ENCODE results near the gene C10orf53. TPM values are rescaled to one million over a fixed set of nuclear protein-coding genes. Genes with fewer than 3 reads are reported as not detected.

The C10orf53 gene
- total and polyA plus RNA-seq, 2 of the 4 experiments (the other 2 are of a cell fraction) = not detected

DNA sequence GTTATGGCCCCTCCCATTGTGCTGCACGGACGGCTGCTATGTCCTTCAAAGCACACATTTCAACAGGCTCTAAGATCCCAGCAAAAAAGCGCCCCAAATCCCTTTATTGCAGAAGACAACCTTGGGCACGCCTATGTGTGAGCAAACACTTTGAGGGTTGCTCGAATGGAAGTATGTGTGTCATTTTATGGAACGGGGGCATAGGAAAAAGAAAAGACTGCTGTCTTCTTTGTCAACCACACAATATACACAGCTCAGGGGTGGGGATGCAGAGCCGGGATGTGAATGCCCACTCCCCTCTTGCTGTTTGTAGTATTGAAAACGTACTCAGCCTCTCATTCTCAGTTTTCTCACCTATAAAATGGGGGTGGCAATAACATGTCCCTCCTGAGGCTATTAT lies 32.0 kb downstream of the C10orf53 start:
- no peak overlapping the region for H2BK120ac ChIP-seq (ENCODE audit: low read depth, low read length)
- H3K4ac ChIP-seq (ENCODE audit: low read depth, low read length) = no peak overlapping the region
- no peak overlapping the region for H2AK9ac ChIP-seq (replicated peaks; ENCODE audit: low read depth, low read length, poor library complexity)
- no peak overlapping the region for H3K56ac ChIP-seq (ENCODE audit: extremely low read depth, insufficient read depth, low read length)
- dilution Hi-C loops (cut with HindIII; ENCODE audit: low sequenced_read_pairs, unreplicated experiment) = no loop called here
- H2AK5ac ChIP-seq (ENCODE audit: low read depth, low read length) = no peak overlapping the region
- H2BK15ac ChIP-seq (ENCODE audit: low read depth, low read length) = no peak overlapping the region
- H2BK20ac ChIP-seq (ENCODE audit: low read depth, low read length) = no peak overlapping the region
- H3K18ac ChIP-seq (ENCODE audit: low read depth, low read length) = no peak overlapping the region
- H3K9me3 ChIP-seq (ENCODE audit: control insufficient read depth, insufficient read depth, low read length) = no peaks in the 10 kb centered on the region
- ChIA-PET POLR2A (ENCODE audit: unreplicated experiment) (no interaction called here), CTCF (no interaction called here)
- no peaks in the 10 kb centered on the region for H3K36me3 ChIP-seq (ENCODE audit: control insufficient read depth, insufficient read depth, low read length)
- no peaks in the 10 kb centered on the region for H3K9me1 ChIP-seq (ENCODE audit: insufficient read depth, low read length)
- ATAC-seq (ENCODE audit: low read depth) (no peak), DNase-seq (no peak)
- H3K23ac ChIP-seq (ENCODE audit: low read depth, low read length) = no peak overlapping the region
- TF ChIP-seq NFE2L2 (IDR thresholded peaks at IDR 0.05; ENCODE audit: low read depth, low read length) (no peak), POLR2A (IDR thresholded peaks at IDR 0.05; ENCODE audit: low read depth, low read length) (no peak), RAD21 (IDR thresholded peaks at IDR 0.05; ENCODE audit: low read length) (no peak), MAZ (IDR thresholded peaks at IDR 0.05; ENCODE audit: borderline replicate concordance, low read depth, low read length) (no peak), FOS (IDR thresholded peaks at IDR 0.05; ENCODE audit: low read depth, low read length) (no peak)
- H2BK5ac ChIP-seq (ENCODE audit: low read depth, low read length, poor library complexity, severe bottlenecking) = no peak overlapping the region
- H4K8ac ChIP-seq (ENCODE audit: low read depth in 2 of 2, low read length in 2 of 2) = no peak overlapping the region
- no peak overlapping the region for H3K27ac ChIP-seq (ENCODE audit: insufficient read depth, low read length)
- no peaks in the 10 kb centered on the region for H3K4me1 ChIP-seq (ENCODE audit: control insufficient read depth, insufficient read depth, low read length)
- no CpG with 5 or more reads among the region's 8 CpGs for WGBS, 2 experiments (ENCODE audit: extremely low coverage in 2 of 2, insufficient read length in 1 of 2)
- no peak overlapping the region for H3K9ac ChIP-seq (ENCODE audit: low read depth, low read length)
- no peak overlapping the region for H3K14ac ChIP-seq (replicated peaks; ENCODE audit: low read depth, low read length)
- in situ Hi-C loops (cut with MboI; ENCODE audit: low sequenced_read_pairs) = no loop called here
- no peak overlapping the region for H2AFZ ChIP-seq (replicated peaks; ENCODE audit: low read length, poor library complexity)
- H4K91ac ChIP-seq (ENCODE audit: insufficient read depth, low read depth, low read length) = no peak overlapping the region
- no peak overlapping the region for H3K4me2 ChIP-seq (ENCODE audit: low read depth, low read length)
- H3K79me1 ChIP-seq (ENCODE audit: low read depth in 1 of 2, low read length in 2 of 2) = no peaks in the 10 kb centered on the region
- no peak overlapping the region for H4K5ac ChIP-seq (ENCODE audit: low read depth, low read length)
- H3K27me3 ChIP-seq (ENCODE audit: control insufficient read depth, insufficient read depth, low read length) = no peaks in the 10 kb centered on the region
- no peaks in the 10 kb centered on the region for H4K20me1 ChIP-seq (ENCODE audit: insufficient read depth, low read length)
- intact Hi-C loops (cut with micrococcal nuclease) = no loop called here
- BruUV-seq (replicated peaks) = no TSS peak
- H3K4me3 ChIP-seq (ENCODE audit: insufficient read depth, low read depth, low read length) = no peak overlapping the region

All from IMR-90 (cell line).